ENCODE results near the gene COLGALT1. TPM values are rescaled to one million over a fixed set of nuclear protein-coding genes. Genes with fewer than 3 reads are reported as not detected.

Gene COLGALT1
- total and polyA plus RNA-seq, 2 experiments from 2014 or later, result 18.2 to 63.4 TPM

DNA sequence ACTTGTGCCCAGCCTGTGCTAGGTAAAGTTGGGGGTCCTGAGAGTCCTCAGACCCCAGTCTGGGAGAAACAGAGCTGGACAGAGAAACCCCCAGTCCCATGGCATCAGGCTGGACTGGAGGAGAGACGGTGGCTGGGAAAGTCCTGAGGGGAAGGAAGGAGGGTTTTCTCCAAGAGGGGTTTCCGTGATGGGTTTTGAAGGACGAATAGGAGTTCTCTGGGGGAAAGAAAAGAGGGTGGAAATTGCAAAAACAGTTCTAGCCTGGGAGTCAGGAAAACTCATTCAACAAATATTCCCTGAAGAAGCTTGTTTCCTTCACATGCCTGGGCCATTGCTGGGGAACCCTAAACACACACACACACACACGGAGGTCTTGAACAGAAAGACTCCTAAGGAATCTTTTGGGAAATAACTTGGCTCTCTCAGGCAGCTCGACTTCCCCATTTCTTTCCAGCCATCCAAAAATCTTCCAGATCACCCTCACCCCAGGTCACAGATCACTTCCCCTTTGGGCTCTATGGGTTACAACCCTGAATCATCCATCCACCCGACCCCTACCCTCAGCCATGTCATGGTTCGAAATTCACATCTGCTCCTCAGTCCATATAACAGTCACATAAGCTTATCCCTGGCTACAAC, 47.5 kb downstream of the COLGALT1 start:
- Mint-ChIP-seq H3K4me1 (peaks cover 20% of the 10 kb centered on the region), H3K4me3 (no peak overlapping the region), H3K27me3 (ENCODE audit: insufficient read depth, low read depth, poor library complexity) (peaks cover 39% of the 10 kb centered on the region)

More for the DNA sequence above, 47.5 kb downstream of the COLGALT1 start:
- Histone ChIP-seq H3K4me3 (no peak overlapping the region), H4K20me1 (replicated peaks; ENCODE audit: insufficient read depth) (no peaks in the 10 kb centered on the region), H3K27ac (ENCODE audit: low read depth) (no peak overlapping the region), H3K27me3 (ENCODE audit: insufficient read depth) (peaks cover 6% of the 10 kb centered on the region; the same call in 1 of the 2 replicates), H3K79me2 (replicated peaks; ENCODE audit: insufficient read depth) (no peaks in the 10 kb centered on the region), H3K4me1 (ENCODE audit: insufficient read depth) (peaks cover 15% of the 10 kb centered on the region; the same call in 1 of the 2 replicates), H3F3A (replicated peaks; ENCODE audit: low read depth) (peaks cover 19% of the 10 kb centered on the region), H3K4me2 (no peak overlapping the region), H3K9me2 (ENCODE audit: insufficient read depth) (peaks cover 4% of the 10 kb centered on the region; the same call in 1 of the 2 replicates), H3K36me3 (ENCODE audit: insufficient read depth) (no peaks in the 10 kb centered on the region), H2AFZ (no peak overlapping the region)
- TF ChIP-seq, protein P1, sequence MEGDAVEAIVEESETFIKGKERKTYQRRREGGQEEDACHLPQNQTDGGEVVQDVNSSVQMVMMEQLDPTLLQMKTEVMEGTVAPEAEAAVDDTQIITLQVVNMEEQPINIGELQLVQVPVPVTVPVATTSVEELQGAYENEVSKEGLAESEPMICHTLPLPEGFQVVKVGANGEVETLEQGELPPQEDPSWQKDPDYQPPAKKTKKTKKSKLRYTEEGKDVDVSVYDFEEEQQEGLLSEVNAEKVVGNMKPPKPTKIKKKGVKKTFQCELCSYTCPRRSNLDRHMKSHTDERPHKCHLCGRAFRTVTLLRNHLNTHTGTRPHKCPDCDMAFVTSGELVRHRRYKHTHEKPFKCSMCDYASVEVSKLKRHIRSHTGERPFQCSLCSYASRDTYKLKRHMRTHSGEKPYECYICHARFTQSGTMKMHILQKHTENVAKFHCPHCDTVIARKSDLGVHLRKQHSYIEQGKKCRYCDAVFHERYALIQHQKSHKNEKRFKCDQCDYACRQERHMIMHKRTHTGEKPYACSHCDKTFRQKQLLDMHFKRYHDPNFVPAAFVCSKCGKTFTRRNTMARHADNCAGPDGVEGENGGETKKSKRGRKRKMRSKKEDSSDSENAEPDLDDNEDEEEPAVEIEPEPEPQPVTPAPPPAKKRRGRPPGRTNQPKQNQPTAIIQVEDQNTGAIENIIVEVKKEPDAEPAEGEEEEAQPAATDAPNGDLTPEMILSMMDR (conservative IDR thresholded peaks at IDR 0.05; ENCODE audit: low read depth in 2 of 2), result no peak
- TF ChIP-seq CREB1 (CRISPR knock-in tag; IDR thresholded peaks at IDR 0.05; ENCODE audit: low read depth) (no peak), JUNB (IDR thresholded peaks at IDR 0.05; ENCODE audit: unreplicated experiment) (no peak), ZNF114 (CRISPR knock-in tag; IDR thresholded peaks at IDR 0.05) (no peak), EZH2phosphoT487 (IDR thresholded peaks at IDR 0.05; ENCODE audit: unreplicated experiment) (no peak), ZNF331 (CRISPR knock-in tag; IDR thresholded peaks at IDR 0.05; ENCODE audit: low read depth) (no peak), POLR2AphosphoS5 (IDR thresholded peaks at IDR 0.05; ENCODE audit: low read depth) (no peak), EZH2 (IDR thresholded peaks at IDR 0.05; ENCODE audit: low read depth, unreplicated experiment) (no peak), STAT1 (IDR thresholded peaks at IDR 0.05; ENCODE audit: unreplicated experiment) (no peak), NANOG (IDR thresholded peaks at IDR 0.05; ENCODE audit: borderline replicate concordance) (no peak)
- TF ChIP-seq, protein P2, sequence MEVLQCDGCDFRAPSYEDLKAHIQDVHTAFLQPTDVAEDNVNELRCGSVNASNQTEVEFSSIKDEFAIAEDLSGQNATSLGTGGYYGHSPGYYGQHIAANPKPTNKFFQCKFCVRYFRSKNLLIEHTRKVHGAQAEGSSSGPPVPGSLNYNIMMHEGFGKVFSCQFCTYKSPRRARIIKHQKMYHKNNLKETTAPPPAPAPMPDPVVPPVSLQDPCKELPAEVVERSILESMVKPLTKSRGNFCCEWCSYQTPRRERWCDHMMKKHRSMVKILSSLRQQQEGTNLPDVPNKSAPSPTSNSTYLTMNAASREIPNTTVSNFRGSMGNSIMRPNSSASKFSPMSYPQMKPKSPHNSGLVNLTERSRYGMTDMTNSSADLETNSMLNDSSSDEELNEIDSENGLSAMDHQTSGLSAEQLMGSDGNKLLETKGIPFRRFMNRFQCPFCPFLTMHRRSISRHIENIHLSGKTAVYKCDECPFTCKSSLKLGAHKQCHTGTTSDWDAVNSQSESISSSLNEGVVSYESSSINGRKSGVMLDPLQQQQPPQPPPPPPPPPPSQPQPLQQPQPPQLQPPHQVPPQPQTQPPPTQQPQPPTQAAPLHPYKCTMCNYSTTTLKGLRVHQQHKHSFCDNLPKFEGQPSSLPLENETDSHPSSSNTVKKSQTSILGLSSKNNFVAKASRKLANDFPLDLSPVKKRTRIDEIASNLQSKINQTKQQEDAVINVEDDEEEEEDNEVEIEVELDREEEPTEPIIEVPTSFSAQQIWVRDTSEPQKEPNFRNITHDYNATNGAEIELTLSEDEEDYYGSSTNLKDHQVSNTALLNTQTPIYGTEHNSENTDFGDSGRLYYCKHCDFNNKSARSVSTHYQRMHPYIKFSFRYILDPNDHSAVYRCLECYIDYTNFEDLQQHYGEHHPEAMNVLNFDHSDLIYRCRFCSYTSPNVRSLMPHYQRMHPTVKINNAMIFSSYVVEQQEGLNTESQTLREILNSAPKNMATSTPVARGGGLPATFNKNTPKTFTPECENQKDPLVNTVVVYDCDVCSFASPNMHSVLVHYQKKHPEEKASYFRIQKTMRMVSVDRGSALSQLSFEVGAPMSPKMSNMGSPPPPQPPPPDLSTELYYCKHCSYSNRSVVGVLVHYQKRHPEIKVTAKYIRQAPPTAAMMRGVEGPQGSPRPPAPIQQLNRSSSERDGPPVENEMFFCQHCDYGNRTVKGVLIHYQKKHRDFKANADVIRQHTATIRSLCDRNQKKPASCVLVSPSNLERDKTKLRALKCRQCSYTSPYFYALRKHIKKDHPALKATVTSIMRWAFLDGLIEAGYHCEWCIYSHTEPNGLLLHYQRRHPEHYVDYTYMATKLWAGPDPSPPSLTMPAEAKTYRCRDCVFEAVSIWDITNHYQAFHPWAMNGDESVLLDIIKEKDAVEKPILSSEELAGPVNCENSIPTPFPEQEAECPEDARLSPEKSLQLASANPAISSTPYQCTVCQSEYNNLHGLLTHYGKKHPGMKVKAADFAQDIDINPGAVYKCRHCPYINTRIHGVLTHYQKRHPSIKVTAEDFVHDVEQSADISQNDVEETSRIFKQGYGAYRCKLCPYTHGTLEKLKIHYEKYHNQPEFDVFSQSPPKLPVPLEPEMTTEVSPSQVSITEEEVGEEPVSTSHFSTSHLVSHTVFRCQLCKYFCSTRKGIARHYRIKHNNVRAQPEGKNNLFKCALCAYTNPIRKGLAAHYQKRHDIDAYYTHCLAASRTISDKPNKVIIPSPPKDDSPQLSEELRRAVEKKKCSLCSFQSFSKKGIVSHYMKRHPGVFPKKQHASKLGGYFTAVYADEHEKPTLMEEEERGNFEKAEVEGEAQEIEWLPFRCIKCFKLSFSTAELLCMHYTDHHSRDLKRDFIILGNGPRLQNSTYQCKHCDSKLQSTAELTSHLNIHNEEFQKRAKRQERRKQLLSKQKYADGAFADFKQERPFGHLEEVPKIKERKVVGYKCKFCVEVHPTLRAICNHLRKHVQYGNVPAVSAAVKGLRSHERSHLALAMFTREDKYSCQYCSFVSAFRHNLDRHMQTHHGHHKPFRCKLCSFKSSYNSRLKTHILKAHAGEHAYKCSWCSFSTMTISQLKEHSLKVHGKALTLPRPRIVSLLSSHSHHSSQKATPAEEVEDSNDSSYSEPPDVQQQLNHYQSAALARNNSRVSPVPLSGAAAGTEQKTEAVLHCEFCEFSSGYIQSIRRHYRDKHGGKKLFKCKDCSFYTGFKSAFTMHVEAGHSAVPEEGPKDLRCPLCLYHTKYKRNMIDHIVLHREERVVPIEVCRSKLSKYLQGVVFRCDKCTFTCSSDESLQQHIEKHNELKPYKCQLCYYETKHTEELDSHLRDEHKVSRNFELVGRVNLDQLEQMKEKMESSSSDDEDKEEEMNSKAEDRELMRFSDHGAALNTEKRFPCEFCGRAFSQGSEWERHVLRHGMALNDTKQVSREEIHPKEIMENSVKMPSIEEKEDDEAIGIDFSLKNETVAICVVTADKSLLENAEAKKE (CRISPR knock-in tag; IDR thresholded peaks at IDR 0.05), result no peak
- TF ChIP-seq, protein P3, sequence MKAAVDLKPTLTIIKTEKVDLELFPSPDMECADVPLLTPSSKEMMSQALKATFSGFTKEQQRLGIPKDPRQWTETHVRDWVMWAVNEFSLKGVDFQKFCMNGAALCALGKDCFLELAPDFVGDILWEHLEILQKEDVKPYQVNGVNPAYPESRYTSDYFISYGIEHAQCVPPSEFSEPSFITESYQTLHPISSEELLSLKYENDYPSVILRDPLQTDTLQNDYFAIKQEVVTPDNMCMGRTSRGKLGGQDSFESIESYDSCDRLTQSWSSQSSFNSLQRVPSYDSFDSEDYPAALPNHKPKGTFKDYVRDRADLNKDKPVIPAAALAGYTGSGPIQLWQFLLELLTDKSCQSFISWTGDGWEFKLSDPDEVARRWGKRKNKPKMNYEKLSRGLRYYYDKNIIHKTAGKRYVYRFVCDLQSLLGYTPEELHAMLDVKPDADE (IDR thresholded peaks at IDR 0.05), result no peak
- TF ChIP-seq, protein P4, sequence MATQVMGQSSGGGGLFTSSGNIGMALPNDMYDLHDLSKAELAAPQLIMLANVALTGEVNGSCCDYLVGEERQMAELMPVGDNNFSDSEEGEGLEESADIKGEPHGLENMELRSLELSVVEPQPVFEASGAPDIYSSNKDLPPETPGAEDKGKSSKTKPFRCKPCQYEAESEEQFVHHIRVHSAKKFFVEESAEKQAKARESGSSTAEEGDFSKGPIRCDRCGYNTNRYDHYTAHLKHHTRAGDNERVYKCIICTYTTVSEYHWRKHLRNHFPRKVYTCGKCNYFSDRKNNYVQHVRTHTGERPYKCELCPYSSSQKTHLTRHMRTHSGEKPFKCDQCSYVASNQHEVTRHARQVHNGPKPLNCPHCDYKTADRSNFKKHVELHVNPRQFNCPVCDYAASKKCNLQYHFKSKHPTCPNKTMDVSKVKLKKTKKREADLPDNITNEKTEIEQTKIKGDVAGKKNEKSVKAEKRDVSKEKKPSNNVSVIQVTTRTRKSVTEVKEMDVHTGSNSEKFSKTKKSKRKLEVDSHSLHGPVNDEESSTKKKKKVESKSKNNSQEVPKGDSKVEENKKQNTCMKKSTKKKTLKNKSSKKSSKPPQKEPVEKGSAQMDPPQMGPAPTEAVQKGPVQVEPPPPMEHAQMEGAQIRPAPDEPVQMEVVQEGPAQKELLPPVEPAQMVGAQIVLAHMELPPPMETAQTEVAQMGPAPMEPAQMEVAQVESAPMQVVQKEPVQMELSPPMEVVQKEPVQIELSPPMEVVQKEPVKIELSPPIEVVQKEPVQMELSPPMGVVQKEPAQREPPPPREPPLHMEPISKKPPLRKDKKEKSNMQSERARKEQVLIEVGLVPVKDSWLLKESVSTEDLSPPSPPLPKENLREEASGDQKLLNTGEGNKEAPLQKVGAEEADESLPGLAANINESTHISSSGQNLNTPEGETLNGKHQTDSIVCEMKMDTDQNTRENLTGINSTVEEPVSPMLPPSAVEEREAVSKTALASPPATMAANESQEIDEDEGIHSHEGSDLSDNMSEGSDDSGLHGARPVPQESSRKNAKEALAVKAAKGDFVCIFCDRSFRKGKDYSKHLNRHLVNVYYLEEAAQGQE (IDR thresholded peaks at IDR 0.05; ENCODE audit: unreplicated experiment), result no peak
- DNase-seq (ENCODE audit: low spot score) (no peak), ATAC-seq (no peak)
- H3K9me3 Mint-ChIP-seq, result peaks cover 4% of the 10 kb centered on the region; the same call in 2 of the 3 replicates
- H3K36me3 Mint-ChIP-seq (ENCODE audit: low read depth), result peaks cover 14% of the 10 kb centered on the region
- no peak overlapping the region for H3K27ac Mint-ChIP-seq
